K562 (cell line): ENCODE data around the gene FRRS1L. TPM values are rescaled to one million over a fixed set of nuclear protein-coding genes. Genes with fewer than 3 reads are reported as not detected.

Experiments used
- BRD9 ChIP-seq: fragments of 450-650 bp; IDR thresholded peaks from 2 replicates; pipeline ENCODE4 v1.6.1; 2018; ENCODE audit warnings: low read depth; ENCODE audit not compliant: partially characterized antibody
- HDAC6 ChIP-seq: IDR thresholded peaks from 2 replicates; pipeline ENCODE4 v1.6.1; 2012; ENCODE audit warnings: low read depth, mild to moderate bottlenecking, control low read depth, inconsistent platforms, low read length, moderate library complexity
- HMGN3 ChIP-seq: IDR thresholded peaks from 2 replicates; pipeline ENCODE4 v1.6.1; 2011; ENCODE audit warnings: borderline replicate concordance, low read depth, mild to moderate bottlenecking, mixed read lengths, low read length; ENCODE audit not compliant: insufficient read length; ENCODE audit errors: extremely low read depth
- HNRNPUL1 ChIP-seq: fragments of 200-400 bp; formaldehyde crosslinking; IDR thresholded peaks from 2 replicates; pipeline ENCODE4 v1.6.1; 2017; ENCODE audit warnings: low read length
- MYNN ChIP-seq, 2 experiments: sonication (generic); formaldehyde crosslinking in 1 of 2; IDR thresholded peaks; 2 replicates each; pipeline versions ENCODE4 v1.5.0 to v1.6.1; 2016 to 2020; ENCODE audit warnings: antibody characterized with exemption in 1 of 2, missing genetic modification reagents in 1 of 2
- NR2F6 ChIP-seq: fragments of 450-650 bp; formaldehyde crosslinking; IDR thresholded peaks from 2 replicates; pipeline ENCODE4 v1.4.0; 2020; ENCODE audit warnings: mild to moderate bottlenecking
- PHF8 ChIP-seq: fragments of 200-600 bp; sonication (generic); IDR thresholded peaks from 2 replicates; pipeline ENCODE4 v1.6.1; 2012; ENCODE audit warnings: mixed run types, mild to moderate bottlenecking, inconsistent platforms, low read length, moderate library complexity, borderline replicate concordance
- PML ChIP-seq: IDR thresholded peaks from 2 replicates; pipeline ENCODE4 v1.6.1; 2012; ENCODE audit warnings: low read length, inconsistent platforms
- RBM14 ChIP-seq: fragments of 200-400 bp; formaldehyde crosslinking; IDR thresholded peaks from 2 replicates; pipeline ENCODE4 v1.6.1; 2018; ENCODE audit warnings: low read depth, mild to moderate bottlenecking, low read length, moderate library complexity, borderline replicate concordance; ENCODE audit not compliant: insufficient read depth
- TAL1 ChIP-seq: fragments of 450-650 bp; IDR thresholded peaks from 2 replicates; pipeline ENCODE4 v1.6.1; 2016; ENCODE audit warnings: mild to moderate bottlenecking
- ZNF140 ChIP-seq: fragments of 250-450 bp; sonication (Bioruptor Pico); IDR thresholded peaks from 2 replicates; pipeline ENCODE4 v1.8.0; 2021; ENCODE audit warnings: moderate library complexity, mild to moderate bottlenecking, inconsistent platforms
- ZNF217 ChIP-seq: sonication (generic); formaldehyde crosslinking; IDR thresholded peaks from 2 replicates; pipeline ENCODE4 v1.8.0; 2022; ENCODE audit warnings: mild to moderate bottlenecking, missing genetic modification reagents
- ZNF311 ChIP-seq: fragments of 250-450 bp; sonication (Bioruptor Pico); IDR thresholded peaks from 2 replicates; pipeline ENCODE4 v1.4.0; 2020; ENCODE audit warnings: mild to moderate bottlenecking, moderate library complexity
- ZNF717 ChIP-seq: fragments of 250-450 bp; sonication (Bioruptor Pico); IDR thresholded peaks from 2 replicates; pipeline ENCODE4 v1.5.0; 2021
- ZNF75A ChIP-seq: fragments of 450-650 bp; formaldehyde crosslinking; IDR thresholded peaks from 2 replicates; pipeline ENCODE4 v1.4.0; 2020; ENCODE audit warnings: mild to moderate bottlenecking
- ZNF79 ChIP-seq: fragments of 250-450 bp; sonication (Bioruptor Pico); IDR thresholded peaks from 2 replicates; pipeline ENCODE4 v1.4.0; 2020; ENCODE audit warnings: low read depth, mild to moderate bottlenecking, moderate library complexity
- polyA plus RNA-seq, 8 experiments: library from polyadenylated mRNA; depleted of rRNA in 4 of 8; stranded (reverse) in 5 of 8; unstranded in 3 of 8; fragments of >200 nt; fragmentation: Nextera tagmentation in 2 of 8; fragmentation: Illumina TruSeq in 1 of 8; extraction: Ambion mirVana in 2 of 8; extraction: Trizol in 1 of 8; gene quantifications; 2 replicates each; pipeline versions ENCODE4 v1.2.1 to v1.2.3, GENCODE V29; 2011 to 2014; ENCODE audit warnings: inconsistent platforms in 1 of 8, missing spikeins in 1 of 8
- total RNA-seq, 7 experiments: library from RNA; depleted of rRNA in 6 of 7; stranded (reverse); fragments of >200 nt in 6 of 7; fragmentation: Illumina TruSeq in 2 of 7; extraction: Trizol in 2 of 7; gene quantifications; 2 replicates each; pipeline versions ENCODE4 v1.2.1 to v1.2.3, GENCODE V29; 2011 to 2021; ENCODE audit warnings: low replicate concordance in 1 of 7
- TF ChIP-seq, protein P1 (sequence below): sonication (generic); formaldehyde crosslinking; IDR thresholded peaks from 2 replicates; pipeline ENCODE4 v1.8.0; 2022; ENCODE audit warnings: mild to moderate bottlenecking, missing genetic modification reagents
- TF ChIP-seq, protein P2 (sequence below): fragments of 250-450 bp; sonication (Bioruptor Pico); IDR thresholded peaks from 2 replicates; pipeline ENCODE4 v1.5.0; 2020; ENCODE audit warnings: mild to moderate bottlenecking
- TF ChIP-seq, protein P3 (sequence below): fragments of 450-650 bp; formaldehyde crosslinking; IDR thresholded peaks from 2 replicates; pipeline ENCODE4 v1.4.0; 2020; ENCODE audit warnings: mild to moderate bottlenecking, mixed read lengths
- TF ChIP-seq, protein P4 (sequence below): fragments of 450-650 bp; formaldehyde crosslinking; conservative IDR thresholded peaks from 2 replicates; pipeline ENCODE4 v1.4.0; 2022; ENCODE audit warnings: mild to moderate bottlenecking, missing genetic modification characterization

The FRRS1L gene
- total and polyA plus RNA-seq, 9 of the 15 experiments (the other 6 are each of a cell fraction or from before 2014, with no cell fraction given): under 0.01 to 0.04 (median 0.03) TPM; not detected in 5

GRCh38 chr9:109119439-109120203, 47.4 kb downstream of the FRRS1L start, which contains the start of gene TMEM245 (continued):
- TF ChIP-seq ZNF79: no peak
- TF ChIP-seq, protein P1, sequence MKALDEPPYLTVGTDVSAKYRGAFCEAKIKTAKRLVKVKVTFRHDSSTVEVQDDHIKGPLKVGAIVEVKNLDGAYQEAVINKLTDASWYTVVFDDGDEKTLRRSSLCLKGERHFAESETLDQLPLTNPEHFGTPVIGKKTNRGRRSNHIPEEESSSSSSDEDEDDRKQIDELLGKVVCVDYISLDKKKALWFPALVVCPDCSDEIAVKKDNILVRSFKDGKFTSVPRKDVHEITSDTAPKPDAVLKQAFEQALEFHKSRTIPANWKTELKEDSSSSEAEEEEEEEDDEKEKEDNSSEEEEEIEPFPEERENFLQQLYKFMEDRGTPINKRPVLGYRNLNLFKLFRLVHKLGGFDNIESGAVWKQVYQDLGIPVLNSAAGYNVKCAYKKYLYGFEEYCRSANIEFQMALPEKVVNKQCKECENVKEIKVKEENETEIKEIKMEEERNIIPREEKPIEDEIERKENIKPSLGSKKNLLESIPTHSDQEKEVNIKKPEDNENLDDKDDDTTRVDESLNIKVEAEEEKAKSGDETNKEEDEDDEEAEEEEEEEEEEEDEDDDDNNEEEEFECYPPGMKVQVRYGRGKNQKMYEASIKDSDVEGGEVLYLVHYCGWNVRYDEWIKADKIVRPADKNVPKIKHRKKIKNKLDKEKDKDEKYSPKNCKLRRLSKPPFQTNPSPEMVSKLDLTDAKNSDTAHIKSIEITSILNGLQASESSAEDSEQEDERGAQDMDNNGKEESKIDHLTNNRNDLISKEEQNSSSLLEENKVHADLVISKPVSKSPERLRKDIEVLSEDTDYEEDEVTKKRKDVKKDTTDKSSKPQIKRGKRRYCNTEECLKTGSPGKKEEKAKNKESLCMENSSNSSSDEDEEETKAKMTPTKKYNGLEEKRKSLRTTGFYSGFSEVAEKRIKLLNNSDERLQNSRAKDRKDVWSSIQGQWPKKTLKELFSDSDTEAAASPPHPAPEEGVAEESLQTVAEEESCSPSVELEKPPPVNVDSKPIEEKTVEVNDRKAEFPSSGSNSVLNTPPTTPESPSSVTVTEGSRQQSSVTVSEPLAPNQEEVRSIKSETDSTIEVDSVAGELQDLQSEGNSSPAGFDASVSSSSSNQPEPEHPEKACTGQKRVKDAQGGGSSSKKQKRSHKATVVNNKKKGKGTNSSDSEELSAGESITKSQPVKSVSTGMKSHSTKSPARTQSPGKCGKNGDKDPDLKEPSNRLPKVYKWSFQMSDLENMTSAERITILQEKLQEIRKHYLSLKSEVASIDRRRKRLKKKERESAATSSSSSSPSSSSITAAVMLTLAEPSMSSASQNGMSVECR: peak; percentile 82
- TF ChIP-seq, protein P2, sequence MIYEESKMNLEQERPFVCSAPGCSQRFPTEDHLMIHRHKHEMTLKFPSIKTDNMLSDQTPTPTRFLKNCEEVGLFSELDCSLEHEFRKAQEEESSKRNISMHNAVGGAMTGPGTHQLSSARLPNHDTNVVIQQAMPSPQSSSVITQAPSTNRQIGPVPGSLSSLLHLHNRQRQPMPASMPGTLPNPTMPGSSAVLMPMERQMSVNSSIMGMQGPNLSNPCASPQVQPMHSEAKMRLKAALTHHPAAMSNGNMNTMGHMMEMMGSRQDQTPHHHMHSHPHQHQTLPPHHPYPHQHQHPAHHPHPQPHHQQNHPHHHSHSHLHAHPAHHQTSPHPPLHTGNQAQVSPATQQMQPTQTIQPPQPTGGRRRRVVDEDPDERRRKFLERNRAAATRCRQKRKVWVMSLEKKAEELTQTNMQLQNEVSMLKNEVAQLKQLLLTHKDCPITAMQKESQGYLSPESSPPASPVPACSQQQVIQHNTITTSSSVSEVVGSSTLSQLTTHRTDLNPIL (CRISPR knock-in tag): no peak
- TF ChIP-seq BRD9: no peak
- no peak for TF ChIP-seq PML
- no peak for TF ChIP-seq ZNF140 (CRISPR knock-in tag)
- no peak for TF ChIP-seq RBM14
- TF ChIP-seq, protein P3, sequence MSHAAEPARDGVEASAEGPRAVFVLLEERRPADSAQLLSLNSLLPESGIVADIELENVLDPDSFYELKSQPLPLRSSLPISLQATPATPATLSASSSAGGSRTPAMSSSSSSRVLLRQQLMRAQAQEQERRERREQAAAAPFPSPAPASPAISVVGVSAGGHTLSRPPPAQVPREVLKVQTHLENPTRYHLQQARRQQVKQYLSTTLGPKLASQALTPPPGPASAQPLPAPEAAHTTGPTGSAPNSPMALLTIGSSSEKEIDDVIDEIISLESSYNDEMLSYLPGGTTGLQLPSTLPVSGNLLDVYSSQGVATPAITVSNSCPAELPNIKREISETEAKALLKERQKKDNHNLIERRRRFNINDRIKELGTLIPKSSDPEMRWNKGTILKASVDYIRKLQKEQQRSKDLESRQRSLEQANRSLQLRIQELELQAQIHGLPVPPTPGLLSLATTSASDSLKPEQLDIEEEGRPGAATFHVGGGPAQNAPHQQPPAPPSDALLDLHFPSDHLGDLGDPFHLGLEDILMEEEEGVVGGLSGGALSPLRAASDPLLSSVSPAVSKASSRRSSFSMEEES (CRISPR knock-in tag): no peak
- TF ChIP-seq ZNF75A (CRISPR knock-in tag): no peak
- TF ChIP-seq HNRNPUL1: no peak
- no peak for TF ChIP-seq ZNF217 (CRISPR knock-in tag)
- no peak for TF ChIP-seq ZNF717 (CRISPR knock-in tag)
- TF ChIP-seq ZNF311 (CRISPR knock-in tag): no peak
- TF ChIP-seq PHF8: peak; percentile 87; the same call in 1 of the 2 replicates
- TF ChIP-seq HDAC6: no peak
- no peak for TF ChIP-seq MYNN (IDR thresholded peaks at IDR 0.05)
- no peak for TF ChIP-seq MYNN (CRISPR knock-in tag; IDR thresholded peaks at IDR 0.05)
- 0 out of 2 replicates have a peak, but pooled peaks have one; percentile 62 for TF ChIP-seq NR2F6 (CRISPR knock-in tag)
- TF ChIP-seq, protein P4, sequence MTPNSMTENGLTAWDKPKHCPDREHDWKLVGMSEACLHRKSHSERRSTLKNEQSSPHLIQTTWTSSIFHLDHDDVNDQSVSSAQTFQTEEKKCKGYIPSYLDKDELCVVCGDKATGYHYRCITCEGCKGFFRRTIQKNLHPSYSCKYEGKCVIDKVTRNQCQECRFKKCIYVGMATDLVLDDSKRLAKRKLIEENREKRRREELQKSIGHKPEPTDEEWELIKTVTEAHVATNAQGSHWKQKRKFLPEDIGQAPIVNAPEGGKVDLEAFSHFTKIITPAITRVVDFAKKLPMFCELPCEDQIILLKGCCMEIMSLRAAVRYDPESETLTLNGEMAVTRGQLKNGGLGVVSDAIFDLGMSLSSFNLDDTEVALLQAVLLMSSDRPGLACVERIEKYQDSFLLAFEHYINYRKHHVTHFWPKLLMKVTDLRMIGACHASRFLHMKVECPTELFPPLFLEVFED (CRISPR knock-in tag): no peak
- TF ChIP-seq TAL1: no peak
- peak; percentile 81 for TF ChIP-seq HMGN3
